OCI-LY3 (cell line): ENCODE results near the gene GANAB.
A peak's percentile ranks its signal among the peaks of the same experiment; 100 is the strongest.

ENCODE experiments used
- H2AFZ ChIP-seq: fragments of 200-600, 300-600 bp; shearing (Covaris generic); 2 replicates; pipeline ENCODE4 v1.6.0; 2014; ENCODE audit warnings: antibody characterized with exemption, low read depth, low read length
- H3K27ac ChIP-seq: fragments of 200-600, 300-600 bp; sonication (generic); 2 replicates; pipeline ENCODE4 v1.5.1; 2014; ENCODE audit warnings: mild to moderate bottlenecking, low read length, moderate library complexity, mixed read lengths
- H3K27me3 ChIP-seq: fragments of 200-600, 300-600 bp; sonication (generic); 2 replicates; pipeline ENCODE4 v1.6.1; 2014; ENCODE audit warnings: low read depth, low read length, mixed read lengths
- H3K36me3 ChIP-seq: fragments of 200-600, 300-600 bp; sonication (generic); replicated peaks from 2 replicates; pipeline ENCODE3; 2014; ENCODE audit warnings: low read depth, low read length, mixed read lengths
- H3K4me1 ChIP-seq: fragments of 300-600, 200-600 bp; sonication (generic); 2 replicates; pipeline ENCODE4 v1.6.1; 2014; ENCODE audit warnings: low read length, mixed read lengths
- H3K4me2 ChIP-seq: fragments of 200-600, 300-600 bp; sonication (generic); 2 replicates; pipeline ENCODE4 v1.6.1; 2014; ENCODE audit warnings: low read length, mixed read lengths
- H3K4me3 ChIP-seq: fragments of 300-600, 200-600 bp; sonication (generic); 2 replicates; pipeline ENCODE4 v1.5.1; 2014; ENCODE audit warnings: antibody characterized with exemption, mild to moderate bottlenecking, low read length, moderate library complexity
- H3K79me2 ChIP-seq: fragments of 300-600, 200-600 bp; shearing (Covaris generic); 2 replicates; pipeline ENCODE4 v1.6.1; 2014; ENCODE audit warnings: mild to moderate bottlenecking, low read length, mixed read lengths
- H3K9ac ChIP-seq: fragments of 300-600, 200-600 bp; shearing (Covaris generic); 2 replicates; pipeline ENCODE4 v1.6.0; 2014; ENCODE audit warnings: mild to moderate bottlenecking, low read length, moderate library complexity
- H3K9me3 ChIP-seq: fragments of 200-600, 300-600 bp; shearing (Covaris generic); 2 replicates; pipeline ENCODE4 v1.6.1; 2014; ENCODE audit warnings: low read length, mixed read lengths; ENCODE audit not compliant: insufficient read depth
- H4K20me1 ChIP-seq: fragments of 200-600, 300-600 bp; sonication (generic); 2 replicates; pipeline ENCODE4 v1.6.1; 2016; ENCODE audit warnings: low read length, mixed read lengths; ENCODE audit not compliant: insufficient read depth
- CTCF ChIP-seq: fragments of 200-600, 300-600 bp; sonication (generic); IDR thresholded peaks from 2 replicates; pipeline ENCODE4 v1.5.1; 2014; ENCODE audit warnings: antibody characterized with exemption, low read length, low read depth
- EZH2phosphoT487 ChIP-seq: fragments of 200-600 bp; shearing (Covaris generic); IDR thresholded peaks from 2 replicates; pipeline ENCODE4 v1.6.1; 2018; ENCODE audit warnings: antibody characterized with exemption, mixed run types, low read depth

GANAB gene

GRCh38 chr11:62595124-62595523 is 51.3 kb downstream of the GANAB start:
- Histone ChIP-seq H3K27me3 (no peaks in the 10 kb centered on the region), H3K9me3 (no peaks in the 10 kb centered on the region), H4K20me1 (no peaks in the 10 kb centered on the region), H3K9ac (no peak overlapping the region), H3K4me2 (no peak overlapping the region), H3K27ac (no peak overlapping the region), H3K79me2 (peaks cover 45% of the 10 kb centered on the region), H3K4me3 (no peak overlapping the region), H3K4me1 (peaks cover 34% of the 10 kb centered on the region), H3K36me3 (peaks cover 62% of the 10 kb centered on the region), H2AFZ (no peak overlapping the region)
- TF ChIP-seq EZH2phosphoT487 (no peak), CTCF (no peak)

- no peak overlapping the region for H3K4me2 ChIP-seq
- no peak overlapping the region for H2AFZ ChIP-seq
- H3K27ac ChIP-seq = no peak overlapping the region
- no peak overlapping the region for H3K4me3 ChIP-seq
- no peaks in the 10 kb centered on the region for H4K20me1 ChIP-seq
- no peak overlapping the region for H3K9ac ChIP-seq
- no peaks in the 10 kb centered on the region for H3K9me3 ChIP-seq
- H3K36me3 ChIP-seq = peaks cover 51% of the 10 kb centered on the region
- H3K27me3 ChIP-seq = no peaks in the 10 kb centered on the region
- peaks cover 25% of the 10 kb centered on the region for H3K4me1 ChIP-seq
- TF ChIP-seq EZH2phosphoT487 (no peak), CTCF (peak; percentile 80)
- peaks cover 43% of the 10 kb centered on the region for H3K79me2 ChIP-seq
Measured at GRCh38 chr11:62593434-62594044, 52.9 kb downstream of the GANAB start.

GRCh38 chr11:62592989-62593421 is 53.4 kb downstream of the GANAB start:
- no peak for TF ChIP-seq CTCF
- TF ChIP-seq EZH2phosphoT487 = no peak
- peaks cover 50% of the 10 kb centered on the region for H3K36me3 ChIP-seq
- no peak overlapping the region for H3K27ac ChIP-seq
- no peak overlapping the region for H3K9ac ChIP-seq
- no peaks in the 10 kb centered on the region for H3K27me3 ChIP-seq
- peaks cover 37% of the 10 kb centered on the region for H3K79me2 ChIP-seq
- no peak overlapping the region for H2AFZ ChIP-seq
- peak overlapping the region; percentile 92; the same call in 1 of the 2 replicates for H3K4me2 ChIP-seq
- peaks cover 23% of the 10 kb centered on the region for H3K4me1 ChIP-seq
- no peaks in the 10 kb centered on the region for H4K20me1 ChIP-seq
- H3K9me3 ChIP-seq = no peaks in the 10 kb centered on the region
- no peak overlapping the region for H3K4me3 ChIP-seq

- peaks cover 37% of the 10 kb centered on the region for H3K79me2 ChIP-seq
- H3K27ac ChIP-seq = peak overlapping the region; percentile 69
- peak overlapping the region; percentile 92 for H3K4me2 ChIP-seq
- peak overlapping the region; percentile 79 for H3K4me3 ChIP-seq
- no peaks in the 10 kb centered on the region for H3K27me3 ChIP-seq
- H3K9me3 ChIP-seq = no peaks in the 10 kb centered on the region
- H4K20me1 ChIP-seq = no peaks in the 10 kb centered on the region
- H3K36me3 ChIP-seq = peaks cover 50% of the 10 kb centered on the region
- H3K4me1 ChIP-seq = peaks cover 23% of the 10 kb centered on the region
- peak overlapping the region; percentile 65 for H3K9ac ChIP-seq
- TF ChIP-seq EZH2phosphoT487 (no peak), CTCF (no peak)
- no peak overlapping the region; the same call in 1 of the 2 replicates for H2AFZ ChIP-seq
Measured at GRCh38 chr11:62592146-62592815, 54.1 kb downstream of the GANAB start.
